HG02678 (cell line): ENCODE data around the gene S100A14.
A peak's percentile ranks its signal among the peaks of the same experiment; 100 is the strongest.

ENCODE experiments used
- ATAC-seq: cut with Tn5 transposase; IDR thresholded peaks from one replicate; pipeline ENCODE4 v1.9.1; 2021; ENCODE audit warnings: mild to moderate bottlenecking, moderate library complexity; ENCODE audit not compliant: unreplicated experiment

The S100A14 gene

GRCh38 chr1:153616917-153617311 is 789 bp upstream of the S100A14 start:
- no peak for ATAC-seq

DNA sequence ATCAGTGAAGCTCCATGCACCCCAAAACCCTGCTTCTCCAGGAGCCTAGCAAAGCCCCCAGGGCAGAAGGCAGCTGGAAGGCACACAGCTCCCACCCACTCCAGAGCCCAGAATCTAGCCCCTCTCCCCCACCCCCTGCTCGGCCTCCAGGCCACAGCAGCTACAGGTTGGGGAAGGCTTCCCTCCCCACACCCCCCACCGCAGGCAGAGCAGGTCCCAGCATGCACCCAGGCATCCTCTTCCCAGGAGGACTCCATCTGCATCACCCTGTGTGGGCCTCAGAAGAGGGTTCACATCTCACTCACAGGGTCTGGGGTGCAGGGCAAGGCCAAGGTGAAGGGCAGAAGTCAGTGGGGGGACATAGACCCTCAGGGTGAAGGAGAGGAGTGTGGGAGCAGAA is 719 bp downstream of the S100A14 start:
- ATAC-seq: no peak

DNA sequence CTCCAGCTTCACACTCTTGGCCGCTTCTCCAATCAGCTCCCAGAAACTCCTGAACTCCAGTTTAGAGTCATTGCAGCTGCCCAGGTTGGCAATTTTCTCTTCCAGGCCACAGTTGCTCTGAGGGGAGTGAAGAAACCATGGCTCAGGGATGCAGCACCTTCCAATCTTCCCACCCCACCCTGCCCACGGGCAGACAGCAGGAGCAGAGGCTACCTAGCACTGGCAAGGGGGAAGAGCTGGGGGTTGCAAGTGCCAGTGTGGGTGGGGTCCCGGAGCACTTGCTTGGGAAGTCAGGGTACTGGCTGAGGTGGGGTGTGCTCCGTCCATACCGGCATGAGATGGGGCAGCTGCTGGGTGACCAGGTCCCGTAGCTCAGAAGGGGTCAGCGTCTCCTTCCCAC is 1.2 kb downstream of the S100A14 start:
- ATAC-seq: no peak

- ATAC-seq: no peak
These were observed 1.8 kb downstream of the S100A14 start for GRCh38 chr1:153614189-153614900.

GRCh38 chr1:153613406-153613805 is 2.7 kb downstream of the S100A14 start:
- ATAC-seq: no peak

DNA sequence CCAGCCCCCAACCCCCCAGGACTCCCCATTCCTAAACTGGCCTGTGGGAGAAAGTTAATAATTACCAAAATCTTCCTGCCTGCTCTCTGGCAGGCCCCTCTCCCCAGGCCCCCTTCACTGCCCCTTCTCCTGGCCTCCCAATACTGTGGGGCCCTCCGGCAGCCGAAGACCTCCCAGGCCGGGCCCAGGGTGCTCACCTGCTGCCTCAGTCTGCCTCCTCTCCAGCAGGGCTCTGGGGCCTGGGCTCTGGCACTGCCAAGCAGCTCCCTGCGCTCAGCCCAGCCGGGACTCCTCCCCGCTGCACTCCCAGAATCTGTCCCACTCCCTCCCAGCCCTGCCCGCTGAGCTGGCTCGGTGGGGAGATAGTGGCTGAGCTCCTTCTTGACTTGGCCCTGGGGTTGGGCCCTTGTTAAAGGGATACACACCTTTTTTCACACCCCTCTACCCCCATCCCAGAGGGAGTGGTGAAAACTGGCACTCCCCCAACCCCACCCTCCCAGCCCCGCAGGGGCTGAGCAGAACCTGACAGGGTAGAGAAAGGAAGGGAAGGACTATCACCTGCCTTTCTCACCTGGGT is 3.3 kb downstream of the S100A14 start, which contains the start of gene S100A16:
Gene S100A16 (minus strand): TSS at position 383 of the 577 bp plus-strand sequence. CDS start 4,986 bp downstream, outside the sequence.
- ATAC-seq: no peak

DNA sequence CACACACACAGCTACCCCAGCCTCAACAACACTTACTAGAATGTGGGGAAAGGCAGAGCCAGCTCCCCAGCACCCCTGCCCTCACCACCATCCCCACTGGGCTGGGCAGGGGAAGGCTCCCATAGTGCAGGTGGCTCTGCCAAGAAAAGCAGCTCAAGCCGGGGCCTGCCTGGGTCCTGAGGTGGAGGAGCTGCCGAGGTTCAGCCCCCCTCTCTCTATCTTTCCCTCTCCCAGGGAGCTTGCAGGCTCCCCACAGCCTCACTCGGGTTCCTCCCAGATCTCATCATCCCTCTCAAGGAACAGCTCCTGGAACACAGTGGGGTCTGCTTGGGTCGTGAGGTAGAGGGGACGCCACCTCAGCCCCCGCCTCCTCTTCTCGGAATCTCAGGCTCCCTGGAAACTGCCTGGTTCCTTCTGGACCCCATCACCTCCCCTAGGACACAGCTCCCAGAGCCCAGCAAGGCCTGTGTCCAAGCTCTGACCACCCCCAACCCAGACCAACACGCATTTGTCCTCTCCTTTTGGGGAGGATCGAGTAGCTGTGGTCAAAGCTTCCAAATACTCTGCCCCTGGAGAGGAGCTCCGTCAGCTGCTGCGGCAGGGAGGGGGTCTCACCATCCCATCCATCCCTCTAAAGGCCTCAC is 3.9 kb downstream of the S100A14 start:
- no peak for ATAC-seq

- no peak for ATAC-seq
These were observed 4.8 kb downstream of the S100A14 start for GRCh38 chr1:153611356-153611755.

DNA sequence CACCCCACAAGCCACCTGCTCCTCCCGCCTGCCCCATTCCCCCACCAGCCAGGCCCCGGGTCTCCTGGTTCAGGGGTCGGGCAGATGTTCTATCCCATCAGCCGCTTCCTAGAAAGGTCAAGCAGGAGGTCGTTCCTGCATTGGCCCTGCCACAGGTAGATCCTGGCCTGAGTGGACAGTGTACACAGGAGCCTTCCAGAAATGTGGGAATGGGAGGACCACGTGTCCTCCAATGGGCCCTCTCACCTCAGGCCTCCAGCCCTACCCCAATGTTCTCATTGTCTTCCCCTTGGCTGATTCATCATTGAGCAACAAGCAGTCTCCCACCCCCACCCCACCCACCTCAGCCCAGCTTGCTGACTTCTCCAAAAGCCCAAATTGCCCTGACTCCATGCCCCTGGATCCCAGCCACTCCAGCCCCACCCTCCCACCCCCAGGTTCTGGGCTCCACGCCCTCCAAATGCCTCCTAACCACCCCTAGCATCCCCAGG is 5.3 kb downstream of the S100A14 start:
- ATAC-seq: no peak

DNA sequence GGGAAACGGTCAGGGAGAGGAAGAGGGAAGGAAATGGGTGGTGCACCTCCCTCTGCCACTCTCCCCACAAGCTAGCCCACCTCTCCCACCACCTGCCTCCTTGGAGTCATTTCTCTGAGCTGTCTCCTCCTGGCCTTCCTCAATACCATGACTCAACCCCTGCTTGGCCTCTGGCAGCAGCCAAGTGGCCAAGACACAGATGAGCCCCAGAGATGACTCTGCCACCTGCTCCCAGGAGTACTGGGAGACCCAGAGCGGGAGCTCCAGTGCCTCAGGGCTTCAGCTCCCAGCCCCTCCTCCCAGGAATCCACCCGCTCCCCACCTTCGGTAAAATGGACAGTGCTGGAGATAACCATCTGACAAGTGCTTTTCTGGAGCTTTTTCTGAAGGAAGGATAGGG is 5.8 kb downstream of the S100A14 start:
- no peak for ATAC-seq

DNA sequence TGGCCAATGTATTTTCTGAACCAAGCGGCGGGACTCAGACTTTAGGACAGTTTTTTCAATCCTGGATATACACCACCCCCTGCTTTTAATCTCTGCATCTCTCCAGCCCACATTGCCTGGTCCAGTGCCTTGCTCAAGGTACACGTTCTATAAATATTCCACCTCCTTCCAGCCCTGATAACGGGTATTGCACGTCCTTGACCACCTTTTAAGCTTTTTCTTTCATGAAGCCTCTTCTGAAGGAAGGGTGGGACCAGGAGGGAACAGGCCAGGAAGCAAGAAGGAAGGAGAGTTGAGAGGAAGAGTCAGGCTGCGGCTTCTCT is 6.6 kb downstream of the S100A14 start:
- no peak for ATAC-seq

DNA sequence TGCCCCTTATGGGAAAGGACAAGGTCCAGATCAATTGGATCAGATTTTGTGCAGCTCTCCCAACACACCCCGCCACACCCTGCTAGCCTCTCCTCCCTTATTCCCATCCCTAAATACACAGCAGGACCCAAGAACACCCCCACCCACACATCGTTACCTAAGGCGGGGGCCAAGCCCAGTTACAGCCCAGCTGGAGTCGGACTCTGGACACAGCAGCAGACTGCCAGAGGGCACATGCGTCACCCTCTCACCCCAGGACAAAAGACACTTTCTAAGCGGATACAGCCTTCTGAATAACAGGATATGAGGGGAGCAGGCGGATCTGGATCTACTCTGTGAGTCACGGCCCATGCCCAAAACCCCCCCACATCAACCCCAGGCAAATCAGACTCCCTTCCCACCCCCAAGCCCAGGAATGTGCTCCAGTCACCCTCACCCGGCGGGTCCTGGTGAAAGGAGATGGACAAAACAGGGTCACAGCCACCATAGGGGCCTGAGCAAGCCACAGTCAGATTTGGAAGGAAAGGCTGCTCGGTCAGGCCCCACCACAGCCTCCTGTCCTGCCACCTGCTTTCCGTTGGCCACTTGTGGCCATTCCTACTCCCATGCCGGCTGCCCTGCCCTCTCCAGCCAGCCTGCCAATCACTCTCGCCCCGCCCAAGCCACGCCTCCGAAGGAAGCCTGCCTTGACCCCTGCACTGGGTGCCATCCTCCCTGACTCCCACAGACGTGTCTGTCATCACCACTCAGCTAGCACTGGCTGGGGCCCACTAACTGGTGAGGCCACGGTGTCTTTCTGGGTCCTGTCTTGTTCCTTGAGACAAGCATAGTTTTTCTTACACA is 7.2 kb downstream of the S100A14 start:
- ATAC-seq: no peak

DNA sequence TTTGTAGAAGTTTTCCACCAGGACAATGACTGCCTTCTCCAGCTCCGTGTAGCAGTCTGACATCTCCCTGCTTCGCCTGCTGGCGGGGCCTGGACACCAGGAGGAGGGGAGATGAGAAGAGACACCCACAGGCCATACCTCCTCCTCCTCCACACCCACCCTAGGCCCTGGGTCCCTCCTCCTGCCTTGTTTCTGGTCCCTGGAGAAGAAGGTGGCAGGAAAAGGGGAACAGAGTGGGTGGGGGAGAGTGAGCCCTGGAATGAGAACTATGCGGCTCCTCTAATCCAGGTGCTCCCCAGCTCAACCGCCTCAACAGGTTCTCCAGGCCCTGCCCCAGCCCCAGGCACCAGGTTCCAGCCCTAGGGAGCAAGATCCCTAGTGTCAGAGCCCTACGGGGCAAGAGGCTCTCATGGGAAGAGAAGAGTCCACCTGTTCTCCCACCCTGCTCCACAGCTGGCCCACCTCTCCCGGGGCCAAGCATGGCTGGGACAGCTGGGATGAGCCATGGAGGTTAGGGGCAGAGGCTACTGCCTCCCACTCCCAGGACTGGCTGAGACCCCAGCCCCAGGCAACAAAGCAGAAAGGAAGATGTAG is 7.9 kb downstream of the S100A14 start:
- ATAC-seq: no peak

- ATAC-seq: no peak
These were observed 8.7 kb downstream of the S100A14 start for GRCh38 chr1:153607381-153607780.

GRCh38 chr1:153606194-153606593 is 9.9 kb downstream of the S100A14 start:
- no peak for ATAC-seq

GRCh38 chr1:153602749-153603148 is 13.4 kb downstream of the S100A14 start:
- ATAC-seq: no peak

DNA sequence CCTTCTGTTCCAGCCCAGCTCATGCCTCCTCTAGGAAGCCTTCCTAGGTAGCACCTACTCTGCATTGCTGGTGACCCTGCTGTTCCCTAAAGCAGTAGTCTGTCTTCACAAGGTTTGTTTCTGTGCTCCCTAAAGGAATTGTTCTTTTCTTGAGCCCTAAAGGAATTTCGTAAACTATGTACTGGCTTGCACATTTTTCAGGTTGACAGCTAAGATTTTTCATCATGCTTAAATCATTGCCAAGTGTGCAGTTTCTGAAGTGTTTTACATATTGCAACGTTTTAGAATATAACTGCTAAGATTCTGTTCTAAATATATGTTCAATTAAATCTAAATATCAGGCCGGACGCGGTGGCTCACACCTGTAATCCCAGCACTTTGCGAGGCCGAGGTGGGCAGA is 16.3 kb downstream of the S100A14 start:
- no peak for ATAC-seq

DNA sequence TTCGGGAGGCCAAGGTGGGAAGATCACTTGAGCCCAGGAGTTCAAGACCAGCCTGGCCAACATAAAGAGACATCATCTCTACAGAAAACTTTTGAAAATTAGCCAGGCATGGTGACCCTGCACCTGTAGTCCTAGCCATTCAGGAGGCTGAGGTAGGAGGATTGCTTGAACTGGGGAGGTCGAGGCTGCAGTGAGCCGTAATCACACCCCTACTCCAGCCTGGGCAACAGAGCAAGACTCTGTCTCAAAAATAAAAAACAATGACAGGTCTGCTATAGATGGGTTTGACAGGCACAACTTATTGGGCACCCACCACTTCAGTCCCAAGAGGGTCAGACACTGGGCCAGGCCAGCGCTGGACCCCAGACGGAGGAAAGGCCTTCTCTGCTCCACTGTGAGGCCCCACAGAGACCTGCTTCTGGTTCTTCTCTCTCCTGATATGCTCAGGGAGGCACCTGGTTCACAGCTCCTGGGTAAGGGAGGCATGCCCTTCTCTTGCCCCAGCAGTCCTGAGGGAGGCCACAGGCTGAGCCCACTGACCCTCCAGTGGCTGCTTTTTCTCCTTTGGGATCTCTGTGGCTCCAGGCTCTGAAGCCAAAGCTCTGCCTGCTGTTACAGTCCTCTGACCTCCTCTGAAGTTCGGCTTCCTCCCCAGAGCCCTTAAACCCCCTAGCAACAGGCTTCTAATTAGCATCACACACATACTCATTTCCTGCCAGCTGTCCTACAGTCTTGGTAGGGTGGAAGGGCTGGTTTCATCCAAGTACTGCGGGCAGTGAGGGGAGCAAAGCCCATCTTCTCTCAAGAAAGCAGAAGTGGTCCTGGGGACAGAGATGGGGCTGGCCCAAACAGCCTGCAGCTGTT is 17.6 kb downstream of the S100A14 start:
- ATAC-seq: peak; percentile 98

DNA sequence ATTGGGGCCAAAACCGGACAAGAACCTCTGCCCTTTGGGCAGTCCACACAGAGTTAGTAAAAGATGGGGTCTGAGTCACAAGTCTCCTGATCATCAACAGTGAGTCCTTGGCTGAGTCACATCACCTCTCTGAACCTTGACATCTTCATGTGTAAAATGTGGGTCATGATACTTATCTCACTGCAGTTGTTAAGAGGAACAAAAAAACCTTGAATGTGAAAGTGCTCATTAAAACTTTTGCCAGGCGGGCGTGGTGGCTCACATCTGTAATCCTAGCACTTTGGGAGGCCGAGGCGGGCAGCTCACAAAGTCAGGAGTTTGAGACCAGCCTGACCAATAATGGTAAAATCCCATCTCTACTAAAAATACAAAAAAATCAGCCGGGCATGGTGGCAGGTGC is 18.9 kb downstream of the S100A14 start:
- ATAC-seq: no peak

DNA sequence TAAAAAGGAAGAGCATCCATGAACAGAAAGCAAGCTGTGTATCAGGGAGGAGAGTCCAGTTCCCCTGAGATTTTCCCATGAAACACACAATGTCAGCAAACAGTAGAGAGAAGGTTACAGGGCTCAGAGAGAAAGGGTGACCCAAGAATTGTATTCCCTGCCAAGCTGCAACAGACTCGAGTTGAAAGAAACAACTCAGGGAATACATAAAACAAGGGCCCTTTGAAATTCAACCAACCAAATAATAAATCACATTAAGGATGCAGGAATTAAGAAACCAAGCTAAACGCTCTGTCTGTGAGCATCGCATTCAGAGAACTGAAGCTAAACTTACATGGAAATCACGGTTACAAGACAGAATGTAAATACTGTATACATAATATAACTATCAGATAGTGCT is 23.4 kb downstream of the S100A14 start:
- no peak for ATAC-seq
